ENCODE measurements around the gene CASKIN1. TPM values are rescaled to one million over a fixed set of nuclear protein-coding genes. Genes with fewer than 3 reads are reported as not detected.

CASKIN1 gene
- polyA plus RNA-seq, 3 donors = not detected

- Mint-ChIP-seq H3K4me1 (peaks cover 21% of the 10 kb centered on the region), H3K27me3 (ENCODE audit: low read depth in 3 of 3) (peaks cover 1 to 3% (median 2%) of the 10 kb centered on the region in 3 donors), H3K9me3 (no peaks in the 10 kb centered on the region), H3K36me3 (peaks cover 40 to 63% of the 10 kb centered on the region in 2 donors), H3K27ac (no peak overlapping the region), H3K4me3 (no peak overlapping the region)
- H3K9ac ChIP-seq (ENCODE audit: insufficient read depth, low read length, poor library complexity, severe bottlenecking) = no peak overlapping the region
- H3K27me3 ChIP-seq (ENCODE audit: control insufficient read depth in 2 of 2, insufficient read depth in 2 of 2, low read length in 2 of 2) = no peaks in the 10 kb centered on the region
- TF ChIP-seq CTCF (IDR thresholded peaks at IDR 0.05) = no peak
- H3K27ac ChIP-seq (ENCODE audit: low read depth in 1 of 2, low read length in 2 of 2) = no peak overlapping the region
- H3K4me2 ChIP-seq (replicated peaks; ENCODE audit: extremely low read depth, low read length, poor library complexity, severe bottlenecking) = no peak overlapping the region
- no peak overlapping the region for H3K4me3 ChIP-seq (replicated peaks in 1 of 3; ENCODE audit: low read depth in 2 of 3, low read length in 3 of 3)
- H2AFZ ChIP-seq (ENCODE audit: insufficient read depth, low read depth, low read length, poor library complexity, severe bottlenecking) = no peak overlapping the region
- no peaks in the 10 kb centered on the region for H3K9me3 ChIP-seq (replicated peaks in 1 of 2; ENCODE audit: control insufficient read depth in 1 of 2, insufficient read depth in 1 of 2, low read length in 2 of 2)
- WGBS (ENCODE audit: insufficient coverage) = 97% methylated on average over 6 of the region's 12 CpGs
- intact Hi-C loops (cut with micrococcal nuclease) = no loop called here
- H3K79me2 ChIP-seq (ENCODE audit: insufficient read depth, low read length) = peaks cover 37% of the 10 kb centered on the region
- peaks cover 7 to 9% of the 10 kb centered on the region in 2 donors for H3K4me1 ChIP-seq (ENCODE audit: control insufficient read depth in 1 of 2, insufficient read depth in 2 of 2, low read length in 2 of 2)
- H3K36me3 ChIP-seq (replicated peaks in 1 of 2; ENCODE audit: control insufficient read depth in 1 of 2, insufficient read depth in 2 of 2, low read length in 2 of 2) = peaks cover 58 to 72% of the 10 kb centered on the region in 2 donors
- no peak for DNase-seq
- peaks cover 16% of the 10 kb centered on the region for H4K20me1 ChIP-seq (ENCODE audit: insufficient read depth, low read length)
Observed at GRCh38 chr16:2229091-2229490, 32.7 kb upstream of the CASKIN1 start.

- Histone ChIP-seq H3K36me3 (replicated peaks in 1 of 2; ENCODE audit: control insufficient read depth in 1 of 2, insufficient read depth in 2 of 2, low read length in 2 of 2) (peaks cover 50 to 64% of the 10 kb centered on the region in 2 donors), H3K9me3 (replicated peaks in 1 of 2; ENCODE audit: control insufficient read depth in 1 of 2, insufficient read depth in 1 of 2, low read length in 2 of 2) (no peaks in the 10 kb centered on the region), H3K4me1 (ENCODE audit: control insufficient read depth in 1 of 2, insufficient read depth in 2 of 2, low read length in 2 of 2) (peaks cover 10 to 14% of the 10 kb centered on the region in 2 donors), H3K27ac (ENCODE audit: low read depth in 1 of 2, low read length in 2 of 2) (no peak overlapping the region), H3K27me3 (ENCODE audit: control insufficient read depth in 2 of 2, insufficient read depth in 2 of 2, low read length in 2 of 2) (no peaks in the 10 kb centered on the region), H3K4me3 (replicated peaks in 1 of 3; ENCODE audit: low read depth in 2 of 3, low read length in 3 of 3) (no peak overlapping the region), H4K20me1 (ENCODE audit: insufficient read depth, low read length) (peaks cover 15% of the 10 kb centered on the region), H2AFZ (ENCODE audit: insufficient read depth, low read depth, low read length, poor library complexity, severe bottlenecking) (no peak overlapping the region), H3K79me2 (ENCODE audit: insufficient read depth, low read length) (peaks cover 42% of the 10 kb centered on the region), H3K4me2 (replicated peaks; ENCODE audit: extremely low read depth, low read length, poor library complexity, severe bottlenecking) (no peak overlapping the region), H3K9ac (ENCODE audit: insufficient read depth, low read length, poor library complexity, severe bottlenecking) (no peak overlapping the region)
- Mint-ChIP-seq H3K9me3 (no peaks in the 10 kb centered on the region), H3K4me1 (peaks cover 22% of the 10 kb centered on the region), H3K4me3 (no peak overlapping the region), H3K36me3 (peaks cover 34 to 57% of the 10 kb centered on the region in 2 donors), H3K27ac (peak overlapping the region in 1 of 7 donors; percentile 12), H3K27me3 (ENCODE audit: low read depth in 3 of 3) (peaks cover 0 to 2% (median 0%) of the 10 kb centered on the region in 3 donors)
- intact Hi-C loops (cut with micrococcal nuclease) = no loop called here
- DNase-seq = no peak
- 98% methylated on average over 19 of the region's 25 CpGs for WGBS (ENCODE audit: insufficient coverage)
- TF ChIP-seq CTCF (IDR thresholded peaks at IDR 0.05) = no peak
Observed at GRCh38 chr16:2228161-2228824, 31.9 kb upstream of the CASKIN1 start.

Measured in CD14-positive monocyte (primary cell).